GM10266 (cell line): ENCODE results near the gene SUPV3L1.

Experiments used
- DNase-seq: peaks from one replicate; pipeline ENCODE4 v3.0.0; 2012; ENCODE audit errors: extremely low spot score
- CTCF ChIP-seq: IDR thresholded peaks from 2 replicates; pipeline ENCODE4 v1.5.1; 2012; ENCODE audit warnings: mild to moderate bottlenecking, low read depth; ENCODE audit not compliant: control insufficient read depth, insufficient read depth; ENCODE audit errors: missing control alignments

SUPV3L1 gene

DNA sequence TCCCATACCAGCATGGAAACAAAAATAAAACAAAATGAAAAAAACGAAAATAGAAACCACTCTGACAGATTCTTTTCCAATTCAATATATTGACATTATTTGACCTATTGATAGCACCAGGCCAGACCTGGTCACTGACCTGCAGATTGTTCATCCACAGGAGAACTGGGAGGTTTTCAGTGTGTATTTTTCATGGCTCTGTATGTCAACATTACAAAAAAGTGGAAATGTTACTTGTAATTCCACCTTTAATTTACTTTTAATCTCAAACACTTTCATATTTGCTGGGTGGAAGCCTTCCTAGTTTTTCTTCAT, 43.0 kb downstream of the SUPV3L1 start:
- no peak for DNase-seq
- no peak for TF ChIP-seq CTCF

GRCh38 chr10:69224862-69225657, 45.0 kb downstream of the SUPV3L1 start:
- DNase-seq = no peak
- TF ChIP-seq CTCF = no peak

DNA sequence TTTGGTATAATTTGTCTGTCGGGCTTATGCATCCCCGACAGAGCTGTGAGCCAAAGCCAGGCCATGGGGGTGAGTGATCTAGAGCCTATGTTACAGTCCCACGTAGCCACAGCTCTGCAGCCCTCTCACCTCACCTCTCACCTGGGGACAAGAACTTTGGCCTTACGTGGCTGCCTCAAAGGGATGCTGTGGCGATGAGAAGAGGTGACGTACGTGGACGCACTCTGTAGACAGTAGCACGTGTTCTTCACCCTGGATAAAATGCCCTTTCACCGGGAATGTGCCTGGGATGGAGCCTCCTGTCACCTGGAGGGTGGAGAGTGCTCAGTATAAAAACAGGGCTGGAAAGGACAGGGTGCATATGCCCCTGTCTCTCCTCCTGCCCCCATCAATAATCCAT, 45.6 kb downstream of the SUPV3L1 start:
- TF ChIP-seq CTCF = no peak

GRCh38 chr10:69226919-69227450, 47.0 kb downstream of the SUPV3L1 start:
- DNase-seq = no peak
- TF ChIP-seq CTCF = no peak

More for the DNA sequence above, 45.6 kb downstream of the SUPV3L1 start:
- DNase-seq = no peak

GRCh38 chr10:69228151-69228550, 48.1 kb downstream of the SUPV3L1 start:
- no peak for DNase-seq
- TF ChIP-seq CTCF = no peak

DNA sequence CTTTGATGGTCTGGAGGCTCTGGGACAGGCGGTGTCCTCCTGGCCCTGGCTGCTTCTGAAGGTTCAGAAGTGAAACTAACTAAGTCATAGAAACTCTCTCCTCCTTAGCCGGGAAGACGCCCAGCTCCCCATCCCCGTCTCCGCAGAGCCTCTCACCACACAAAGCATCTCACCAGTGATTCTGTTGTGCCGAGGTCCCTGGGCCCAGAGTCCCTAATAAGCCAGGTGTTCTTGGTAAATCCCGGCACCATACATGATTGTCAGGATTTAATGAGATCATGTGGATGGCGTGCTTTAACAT, 49.5 kb downstream of the SUPV3L1 start:
- no peak for TF ChIP-seq CTCF
- DNase-seq = no peak

GRCh38 chr10:69230128-69230527, 50.1 kb downstream of the SUPV3L1 start:
- no peak for DNase-seq
- no peak for TF ChIP-seq CTCF
